ENCODE data around the gene HACD4.

- TF ChIP-seq, protein P1, sequence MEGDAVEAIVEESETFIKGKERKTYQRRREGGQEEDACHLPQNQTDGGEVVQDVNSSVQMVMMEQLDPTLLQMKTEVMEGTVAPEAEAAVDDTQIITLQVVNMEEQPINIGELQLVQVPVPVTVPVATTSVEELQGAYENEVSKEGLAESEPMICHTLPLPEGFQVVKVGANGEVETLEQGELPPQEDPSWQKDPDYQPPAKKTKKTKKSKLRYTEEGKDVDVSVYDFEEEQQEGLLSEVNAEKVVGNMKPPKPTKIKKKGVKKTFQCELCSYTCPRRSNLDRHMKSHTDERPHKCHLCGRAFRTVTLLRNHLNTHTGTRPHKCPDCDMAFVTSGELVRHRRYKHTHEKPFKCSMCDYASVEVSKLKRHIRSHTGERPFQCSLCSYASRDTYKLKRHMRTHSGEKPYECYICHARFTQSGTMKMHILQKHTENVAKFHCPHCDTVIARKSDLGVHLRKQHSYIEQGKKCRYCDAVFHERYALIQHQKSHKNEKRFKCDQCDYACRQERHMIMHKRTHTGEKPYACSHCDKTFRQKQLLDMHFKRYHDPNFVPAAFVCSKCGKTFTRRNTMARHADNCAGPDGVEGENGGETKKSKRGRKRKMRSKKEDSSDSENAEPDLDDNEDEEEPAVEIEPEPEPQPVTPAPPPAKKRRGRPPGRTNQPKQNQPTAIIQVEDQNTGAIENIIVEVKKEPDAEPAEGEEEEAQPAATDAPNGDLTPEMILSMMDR (IDR thresholded peaks at IDR 0.05), result no peak
- no peak for TF ChIP-seq POLR2A (IDR thresholded peaks at IDR 0.05)
Measured at GRCh38 chr9:20987521-20987920, 43.9 kb downstream of the HACD4 start.

Data from tibial nerve (tissue), 3 donors.